Mucosa of descending colon (tissue), 3 donors: ENCODE results near the gene NEMF. TPM values are rescaled to one million over a fixed set of nuclear protein-coding genes. Genes with fewer than 3 reads are reported as not detected.
A peak's percentile ranks its signal among the peaks of the same experiment; 100 is the strongest.

ENCODE experiments used
- ATAC-seq: fragments of 200-7000 bp; cut with Tn5 transposase; one replicate; pipeline ENCODE4 v1.9.1; 2020; ENCODE audit warnings: mild to moderate bottlenecking, moderate library complexity
- DNase-seq, 3 donors: peaks; one replicate each; pipeline ENCODE4 v3.0.0-alpha.2; 2020
- H3K36me3 ChIP-seq: fragments of 200-600 bp; one replicate; pipeline ENCODE4 v1.8.0; 2021; ENCODE audit warnings: low read depth, mild to moderate bottlenecking
- H3K4me1 ChIP-seq: fragments of 200-600 bp; one replicate; pipeline ENCODE4 v1.8.0; 2021; ENCODE audit warnings: low read depth, mild to moderate bottlenecking
- H3K4me3 ChIP-seq: fragments of 200-600 bp; one replicate; pipeline ENCODE4 v1.8.0; 2021; ENCODE audit warnings: mild to moderate bottlenecking
- H3K9me3 ChIP-seq: fragments of 200-600 bp; one replicate; pipeline ENCODE4 v1.8.0; 2021; ENCODE audit warnings: mild to moderate bottlenecking
- intact Hi-C, 2 donors: fragments of 100-400 bp; cut with DNase I in 1 of 2; cut with micrococcal nuclease in 1 of 2; formaldehyde crosslinking; loops; one replicate each; pipeline versions ENCODE4 v1.11.0 to v1.11.1; 2022; cut with DNase I, micrococcal nuclease
- long read RNA-seq, 2 donors: library from polyadenylated mRNA; unstranded; transcript quantifications; one replicate each; pipeline ENCODE4 v2.0.0, GENCODE V29; 2019 to 2021
- total RNA-seq, 3 donors: library from RNA; stranded (reverse); fragmentation: NEBNext Ultra II Directional in 2 of 3; extraction: Animal tissue kit (Norgen Biotek cat#: 25700) in 2 of 3; gene quantifications; one replicate each; pipeline versions ENCODE4 v1.2.1 to v1.2.4, GENCODE V29; 2021 to 2023
- TF ChIP-seq, protein P1 (sequence below): fragments of 200-600 bp; IDR thresholded peaks from one replicate; pipeline ENCODE4 v1.8.0; 2022; ENCODE audit warnings: antibody characterized with exemption, mild to moderate bottlenecking
- donor health status: DM: no; HTN: no; CAD: no; lungs with moderate emphysema.
- donor health status: DM: no; HTN: no; CAD: no.
- donor health status: DM: no; HTN: yes; CAD: no.

The NEMF gene, protein sequence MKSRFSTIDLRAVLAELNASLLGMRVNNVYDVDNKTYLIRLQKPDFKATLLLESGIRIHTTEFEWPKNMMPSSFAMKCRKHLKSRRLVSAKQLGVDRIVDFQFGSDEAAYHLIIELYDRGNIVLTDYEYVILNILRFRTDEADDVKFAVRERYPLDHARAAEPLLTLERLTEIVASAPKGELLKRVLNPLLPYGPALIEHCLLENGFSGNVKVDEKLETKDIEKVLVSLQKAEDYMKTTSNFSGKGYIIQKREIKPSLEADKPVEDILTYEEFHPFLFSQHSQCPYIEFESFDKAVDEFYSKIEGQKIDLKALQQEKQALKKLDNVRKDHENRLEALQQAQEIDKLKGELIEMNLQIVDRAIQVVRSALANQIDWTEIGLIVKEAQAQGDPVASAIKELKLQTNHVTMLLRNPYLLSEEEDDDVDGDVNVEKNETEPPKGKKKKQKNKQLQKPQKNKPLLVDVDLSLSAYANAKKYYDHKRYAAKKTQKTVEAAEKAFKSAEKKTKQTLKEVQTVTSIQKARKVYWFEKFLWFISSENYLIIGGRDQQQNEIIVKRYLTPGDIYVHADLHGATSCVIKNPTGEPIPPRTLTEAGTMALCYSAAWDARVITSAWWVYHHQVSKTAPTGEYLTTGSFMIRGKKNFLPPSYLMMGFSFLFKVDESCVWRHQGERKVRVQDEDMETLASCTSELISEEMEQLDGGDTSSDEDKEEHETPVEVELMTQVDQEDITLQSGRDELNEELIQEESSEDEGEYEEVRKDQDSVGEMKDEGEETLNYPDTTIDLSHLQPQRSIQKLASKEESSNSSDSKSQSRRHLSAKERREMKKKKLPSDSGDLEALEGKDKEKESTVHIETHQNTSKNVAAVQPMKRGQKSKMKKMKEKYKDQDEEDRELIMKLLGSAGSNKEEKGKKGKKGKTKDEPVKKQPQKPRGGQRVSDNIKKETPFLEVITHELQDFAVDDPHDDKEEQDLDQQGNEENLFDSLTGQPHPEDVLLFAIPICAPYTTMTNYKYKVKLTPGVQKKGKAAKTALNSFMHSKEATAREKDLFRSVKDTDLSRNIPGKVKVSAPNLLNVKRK
- total RNA-seq, result 10 to 100 TPM; 54.8 to 68.9 (median 66.6) TPM
- long read RNA-seq, donor 1, full-length matches to known transcripts, result 3 of 30 reads
- long read RNA-seq, donor 1, partial matches to known transcripts, result 19 of 30 reads
- long read RNA-seq, donor 1, other reads (novel, unspliced or antisense), result 8 of 30 reads
- long read RNA-seq, donor 2, partial matches to known transcripts, result 23 of 28 reads
- long read RNA-seq, donor 2, other reads (novel, unspliced or antisense), result 5 of 28 reads

DNA sequence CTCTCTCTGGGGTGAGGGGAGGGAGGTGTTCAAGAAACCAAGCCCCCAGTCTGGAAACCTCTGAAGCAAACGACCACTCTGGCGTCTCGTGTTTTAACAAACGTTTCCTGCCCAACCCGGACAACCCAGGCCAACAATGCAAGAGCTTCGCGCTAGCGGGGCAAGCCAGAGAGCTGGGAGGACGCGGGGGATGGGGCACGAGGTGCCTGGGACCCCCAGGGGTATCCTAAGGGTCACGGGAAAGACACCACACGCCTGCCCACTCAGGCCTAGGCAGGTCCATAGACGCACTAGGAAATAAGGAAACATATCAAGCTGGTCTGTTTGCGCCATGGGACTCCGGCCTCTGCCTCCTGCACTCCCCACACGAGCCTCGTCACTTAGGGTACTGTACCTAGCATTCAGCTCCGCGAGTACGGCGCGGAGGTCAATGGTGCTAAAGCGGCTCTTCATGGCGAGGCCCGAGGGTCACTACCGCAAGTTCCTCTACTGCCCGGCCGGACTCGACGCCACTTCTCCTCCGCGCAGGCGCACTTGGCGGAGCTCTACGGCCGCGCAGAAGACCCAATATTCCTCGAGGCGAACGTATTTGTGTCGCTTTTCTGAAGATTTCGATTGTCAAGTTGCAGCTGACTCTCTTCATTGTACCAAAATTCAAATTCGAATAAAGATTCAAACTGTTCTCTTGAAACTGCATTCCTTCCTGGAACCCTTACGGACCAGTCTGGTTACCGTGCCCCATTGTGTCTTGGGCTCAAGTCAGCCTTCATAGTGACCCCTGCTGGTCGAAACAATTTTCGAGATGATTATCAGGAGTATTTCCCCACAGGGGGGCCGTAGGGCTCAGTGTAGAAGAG lies at the start of gene NEMF:
TSS of gene NEMF (minus strand) at position 488 of the 857 bp plus-strand sequence. CDS start at position 453, 35 bp downstream.
- Histone ChIP-seq H3K36me3 (peaks cover 11% of the 10 kb centered on the region), H3K9me3 (no peaks in the 10 kb centered on the region), H3K4me3 (peak within 1 kb of the TSS; percentile 87), H3K4me1 (peaks cover 12% of the 10 kb centered on the region)
- TF ChIP-seq, protein P1, sequence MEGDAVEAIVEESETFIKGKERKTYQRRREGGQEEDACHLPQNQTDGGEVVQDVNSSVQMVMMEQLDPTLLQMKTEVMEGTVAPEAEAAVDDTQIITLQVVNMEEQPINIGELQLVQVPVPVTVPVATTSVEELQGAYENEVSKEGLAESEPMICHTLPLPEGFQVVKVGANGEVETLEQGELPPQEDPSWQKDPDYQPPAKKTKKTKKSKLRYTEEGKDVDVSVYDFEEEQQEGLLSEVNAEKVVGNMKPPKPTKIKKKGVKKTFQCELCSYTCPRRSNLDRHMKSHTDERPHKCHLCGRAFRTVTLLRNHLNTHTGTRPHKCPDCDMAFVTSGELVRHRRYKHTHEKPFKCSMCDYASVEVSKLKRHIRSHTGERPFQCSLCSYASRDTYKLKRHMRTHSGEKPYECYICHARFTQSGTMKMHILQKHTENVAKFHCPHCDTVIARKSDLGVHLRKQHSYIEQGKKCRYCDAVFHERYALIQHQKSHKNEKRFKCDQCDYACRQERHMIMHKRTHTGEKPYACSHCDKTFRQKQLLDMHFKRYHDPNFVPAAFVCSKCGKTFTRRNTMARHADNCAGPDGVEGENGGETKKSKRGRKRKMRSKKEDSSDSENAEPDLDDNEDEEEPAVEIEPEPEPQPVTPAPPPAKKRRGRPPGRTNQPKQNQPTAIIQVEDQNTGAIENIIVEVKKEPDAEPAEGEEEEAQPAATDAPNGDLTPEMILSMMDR, result peak; percentile 68
- peak; percentile 90 to 99 (median 92) for DNase-seq
- peak; percentile 89 for ATAC-seq
- intact Hi-C loops, result no loop called here

DNA sequence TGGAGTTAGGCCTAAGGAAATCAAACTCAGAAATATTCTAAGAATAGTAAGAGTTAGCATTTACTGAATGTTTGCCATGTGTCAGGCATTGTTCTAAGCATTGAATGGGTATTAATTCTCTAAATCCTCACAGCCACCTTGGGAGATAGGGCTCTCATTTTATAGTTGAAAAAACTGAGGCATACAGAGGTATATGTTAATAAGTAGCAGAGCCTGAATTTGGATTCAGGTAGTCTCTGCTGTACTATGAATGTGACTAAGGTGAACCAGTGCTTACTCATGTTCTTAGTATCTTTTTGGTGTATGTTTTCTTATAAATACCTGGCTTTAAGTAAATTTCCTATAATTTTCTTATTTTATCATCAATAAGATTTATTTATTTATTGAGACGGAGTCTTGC lies 48.4 kb upstream of the NEMF start:
- intact Hi-C loops, result no loop called here
- DNase-seq (no peak), ATAC-seq (no peak)
- Histone ChIP-seq H3K4me1 (peaks cover 38% of the 10 kb centered on the region), H3K36me3 (no peaks in the 10 kb centered on the region), H3K9me3 (no peaks in the 10 kb centered on the region), H3K4me3 (no peak overlapping the region)
- TF ChIP-seq, protein P1, result no peak

DNA sequence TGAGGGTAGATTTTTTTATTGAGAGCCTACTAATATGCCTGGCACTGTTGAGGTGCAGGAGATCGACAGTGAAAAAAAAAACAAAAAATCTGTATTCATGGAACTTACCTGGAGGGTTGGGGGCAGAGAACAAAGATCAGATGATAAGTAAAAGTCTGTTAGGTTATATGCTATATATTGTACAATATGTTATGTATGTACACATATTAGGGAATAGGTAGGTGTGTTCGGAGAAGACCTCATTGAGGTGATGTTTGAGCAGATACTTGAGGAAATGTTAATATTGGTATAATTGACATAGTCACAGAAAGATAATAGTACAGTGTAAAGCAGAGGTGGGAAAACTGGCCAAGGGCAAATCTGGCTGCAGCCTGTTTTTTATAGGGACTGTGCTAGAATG lies 45.9 kb upstream of the NEMF start:
- TF ChIP-seq, protein P1, result no peak
- no peaks in the 10 kb centered on the region for H3K9me3 ChIP-seq
- H3K36me3 ChIP-seq, result no peaks in the 10 kb centered on the region
- DNase-seq (no peak), ATAC-seq (no peak)
- no peak overlapping the region for H3K4me3 ChIP-seq
- H3K4me1 ChIP-seq, result peaks cover 40% of the 10 kb centered on the region
- intact Hi-C loops, result loop anchor here in 1 of 2 donors (10.0 kb wide), 1 partner anchor 66 kb away; no protein-coding TSS in a partner anchor

DNA sequence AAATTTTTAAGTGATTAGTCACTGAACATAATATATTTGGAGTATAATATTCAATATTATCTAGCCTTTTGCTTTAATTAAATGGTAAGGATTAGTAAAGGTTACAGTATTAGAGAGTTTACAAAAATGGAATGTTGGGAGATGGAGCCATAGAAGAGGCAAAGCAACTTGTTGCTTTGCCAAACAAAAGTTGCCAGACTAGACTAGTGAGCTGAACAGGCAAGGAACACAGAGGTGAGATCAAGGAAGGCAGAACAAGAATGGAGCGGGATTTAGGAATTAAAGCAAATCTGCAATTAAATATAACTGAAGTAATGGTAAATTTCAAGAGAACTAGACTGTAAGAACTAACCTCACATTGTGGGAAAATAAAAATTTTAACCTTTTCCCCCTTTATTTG lies 45.4 kb upstream of the NEMF start:
- intact Hi-C loops, result loop anchor here in 1 of 2 donors (10.0 kb wide), 1 partner anchor 67 kb away; no protein-coding TSS in a partner anchor
- Histone ChIP-seq H3K9me3 (no peaks in the 10 kb centered on the region), H3K4me1 (peaks cover 40% of the 10 kb centered on the region), H3K36me3 (no peaks in the 10 kb centered on the region), H3K4me3 (no peak overlapping the region)
- DNase-seq (peak in 1 of 3 donors; percentile 48), ATAC-seq (no peak)
- TF ChIP-seq, protein P1, result no peak
